Smooth muscle cell of the brain vasculature (primary cell): ENCODE results near the gene RORC.
"Not testable (repeated sequence)": the region's sequence is repeated elsewhere in the genome, so short reads cannot be mapped to it uniquely, and the experiment has no call there.

Experiments
- DNase-seq: peaks from one replicate; pipeline ENCODE4 v3.0.0-alpha.2; 2012; ENCODE audit warnings: low read depth, low spot score

The RORC gene

DNA sequence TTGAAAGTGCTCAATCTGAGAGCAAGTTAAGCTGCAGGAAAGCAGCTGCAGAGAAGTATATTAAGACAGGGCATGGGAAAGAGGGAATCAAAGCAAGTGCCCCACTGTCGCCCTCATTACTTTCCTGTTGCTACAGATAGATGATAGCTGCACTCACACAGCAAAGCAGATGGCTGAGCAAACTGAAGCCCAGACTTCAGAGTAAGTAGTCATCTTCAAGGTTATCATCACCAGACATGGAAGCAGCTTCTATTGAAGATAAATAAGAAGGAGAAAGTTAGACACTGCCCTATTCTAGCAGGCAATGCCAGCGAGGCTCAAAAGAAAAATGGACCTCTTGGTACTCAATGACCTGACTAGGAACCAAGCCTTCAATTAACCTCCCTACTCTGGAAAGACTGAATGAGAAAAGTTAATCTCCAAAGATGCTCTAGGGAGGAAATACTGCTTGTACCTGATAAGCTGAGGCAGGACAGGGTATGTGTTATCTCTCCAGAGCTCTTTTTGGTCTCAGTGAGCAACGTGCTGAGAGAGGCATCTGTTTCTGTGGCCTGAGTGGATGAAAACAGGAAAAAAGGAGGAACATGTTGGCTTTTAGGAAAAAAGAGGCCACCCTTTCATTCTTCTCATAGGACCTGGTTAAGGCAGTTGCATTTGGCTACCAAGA is 57.2 kb downstream of the RORC start:
- DNase-seq = no peak

DNA sequence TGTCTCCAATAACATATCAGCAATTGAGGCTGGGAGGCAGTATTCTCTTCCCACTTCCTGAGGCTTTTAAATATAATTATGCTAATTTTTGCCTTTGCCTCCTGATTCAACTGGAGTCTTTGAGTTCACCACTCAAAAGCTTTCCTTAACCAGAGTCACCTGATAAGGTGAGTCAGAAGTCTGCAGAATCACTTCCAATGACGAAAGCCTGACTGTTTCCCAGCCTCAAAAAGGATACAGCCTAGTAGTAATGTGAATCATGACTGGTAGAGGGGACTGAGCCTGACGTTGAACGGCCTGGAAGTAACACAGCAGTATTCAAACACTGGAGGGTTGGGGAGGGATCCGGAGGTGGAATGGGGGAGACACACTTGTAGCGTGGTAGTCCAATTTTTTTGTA is 57.9 kb downstream of the RORC start:
- no peak for DNase-seq

DNA sequence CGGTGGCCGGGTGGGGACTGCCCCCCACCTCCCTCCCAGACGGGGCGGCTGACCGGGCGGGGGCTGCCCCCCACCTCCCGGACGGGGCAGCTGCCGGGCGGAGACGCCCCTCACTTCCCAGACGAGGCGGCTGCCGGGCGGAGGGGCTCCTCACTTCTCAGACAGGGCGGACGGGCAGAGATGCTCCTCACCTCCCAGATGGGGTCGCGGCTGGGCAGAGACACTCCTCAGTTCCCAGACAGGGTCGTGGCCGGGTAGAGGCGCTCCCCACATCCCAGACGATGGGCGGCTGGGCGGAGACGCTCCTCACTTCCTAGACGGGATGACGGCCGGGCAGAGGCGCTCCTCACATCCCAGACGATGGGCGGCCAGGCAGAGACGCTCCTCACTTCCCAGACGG is 62.3 kb downstream of the RORC start:
- not testable (repeated sequence) for DNase-seq

DNA sequence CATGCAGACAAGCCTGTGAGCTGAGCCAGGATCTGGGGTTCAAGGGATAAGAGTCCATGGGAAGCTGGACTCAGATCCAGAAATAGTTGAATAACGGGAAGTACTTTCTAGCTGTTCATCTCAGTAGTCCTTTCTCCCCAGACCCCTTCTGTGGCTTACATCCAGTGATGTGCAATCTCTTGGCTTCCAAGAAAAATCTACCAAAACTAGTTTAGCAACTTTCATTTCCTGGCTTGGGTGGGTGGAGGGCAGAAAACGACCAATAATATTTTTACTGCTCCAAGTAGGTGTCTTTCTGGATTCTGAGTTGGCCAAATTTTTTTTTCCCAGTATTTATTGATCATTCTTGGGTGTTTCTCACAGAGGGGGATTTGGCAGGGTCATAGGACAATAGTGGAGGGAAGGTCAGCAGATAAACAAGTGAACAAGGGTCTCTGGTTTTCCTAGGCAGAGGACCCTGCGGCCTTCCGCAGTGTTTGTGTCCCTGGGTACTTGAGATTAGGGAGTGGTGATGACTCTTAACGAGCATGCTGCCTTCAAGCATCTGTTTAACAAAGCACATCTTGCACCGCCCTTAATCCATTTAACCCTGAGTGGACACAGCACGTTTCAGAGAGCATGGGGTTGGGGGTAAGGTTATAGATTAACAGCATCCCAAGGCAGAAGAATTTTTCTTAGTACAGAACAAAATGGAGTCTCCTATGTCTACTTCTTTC is 63.1 kb downstream of the RORC start:
- DNase-seq = not testable (repeated sequence)

DNA sequence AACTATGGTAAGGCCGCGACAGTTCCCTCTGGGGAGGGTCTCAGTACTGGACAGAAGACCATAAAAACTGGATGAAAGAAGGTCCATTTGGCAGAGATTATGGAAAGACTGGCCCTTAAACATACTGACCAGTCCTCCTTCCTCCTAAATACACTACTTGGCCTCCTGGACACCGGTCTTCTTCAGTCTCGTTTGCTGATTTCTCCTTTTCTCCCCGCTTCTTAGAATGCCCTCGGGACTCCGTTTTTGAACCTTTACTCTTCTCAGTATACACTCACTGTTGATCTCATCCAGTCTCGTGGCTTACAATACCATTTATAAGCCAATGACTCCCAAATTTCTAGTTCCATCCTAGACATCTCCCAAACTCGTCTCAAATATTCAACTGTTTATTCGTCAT is 67.6 kb downstream of the RORC start:
- DNase-seq = no peak

DNA sequence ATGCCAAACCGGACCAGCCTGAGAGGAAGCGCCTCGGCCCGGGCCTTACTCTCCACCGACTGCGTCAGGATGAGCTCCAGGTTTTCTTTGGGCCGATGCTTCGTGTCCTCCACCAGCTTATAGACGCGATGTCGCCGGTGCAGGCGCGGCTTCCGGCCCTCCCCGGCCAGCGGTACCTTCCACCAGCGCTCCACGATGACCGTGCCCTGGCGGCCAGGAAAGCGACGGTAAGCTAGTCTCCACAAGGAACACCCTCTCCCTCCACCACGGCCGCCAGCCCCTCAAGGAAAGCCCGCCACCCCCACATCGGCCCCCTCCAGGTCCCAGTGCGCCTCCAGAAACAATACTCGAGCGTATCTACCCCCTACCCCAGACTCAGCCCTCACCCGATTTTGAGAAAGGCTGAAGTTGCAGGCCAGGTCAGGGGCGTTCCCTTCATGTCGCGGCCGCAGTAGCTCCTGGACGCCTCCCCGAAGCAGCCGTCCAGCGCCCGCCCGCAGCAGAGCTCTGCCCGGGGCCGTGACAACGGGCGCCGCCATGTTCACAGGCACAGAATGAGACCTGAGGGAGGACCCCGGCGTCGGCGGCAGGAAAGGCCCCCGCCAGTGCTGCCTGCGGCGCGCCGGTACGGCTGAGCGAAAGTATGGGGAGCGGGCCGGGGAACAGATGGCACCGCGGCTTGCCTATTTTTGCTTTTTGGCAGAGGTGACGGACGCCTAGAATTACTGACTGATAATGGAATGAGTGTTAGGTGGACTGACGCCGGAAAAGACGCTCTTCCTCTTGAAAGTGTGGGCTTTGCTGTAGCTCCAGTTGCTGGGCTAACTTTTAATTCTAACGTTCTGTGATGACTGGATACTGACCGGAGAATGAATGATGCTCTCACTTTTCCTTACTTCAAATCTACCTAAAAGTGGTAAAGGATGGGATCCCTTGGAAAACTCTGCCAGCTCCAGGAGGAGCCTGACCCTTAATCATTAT is 68.4 kb downstream of the RORC start, which contains the start of gene MRPL9:
TSS of gene MRPL9 (minus strand) at position 556 of the 981 bp plus-strand sequence. CDS start at position 539, 17 bp downstream.
- peak; percentile 33 for DNase-seq

DNA sequence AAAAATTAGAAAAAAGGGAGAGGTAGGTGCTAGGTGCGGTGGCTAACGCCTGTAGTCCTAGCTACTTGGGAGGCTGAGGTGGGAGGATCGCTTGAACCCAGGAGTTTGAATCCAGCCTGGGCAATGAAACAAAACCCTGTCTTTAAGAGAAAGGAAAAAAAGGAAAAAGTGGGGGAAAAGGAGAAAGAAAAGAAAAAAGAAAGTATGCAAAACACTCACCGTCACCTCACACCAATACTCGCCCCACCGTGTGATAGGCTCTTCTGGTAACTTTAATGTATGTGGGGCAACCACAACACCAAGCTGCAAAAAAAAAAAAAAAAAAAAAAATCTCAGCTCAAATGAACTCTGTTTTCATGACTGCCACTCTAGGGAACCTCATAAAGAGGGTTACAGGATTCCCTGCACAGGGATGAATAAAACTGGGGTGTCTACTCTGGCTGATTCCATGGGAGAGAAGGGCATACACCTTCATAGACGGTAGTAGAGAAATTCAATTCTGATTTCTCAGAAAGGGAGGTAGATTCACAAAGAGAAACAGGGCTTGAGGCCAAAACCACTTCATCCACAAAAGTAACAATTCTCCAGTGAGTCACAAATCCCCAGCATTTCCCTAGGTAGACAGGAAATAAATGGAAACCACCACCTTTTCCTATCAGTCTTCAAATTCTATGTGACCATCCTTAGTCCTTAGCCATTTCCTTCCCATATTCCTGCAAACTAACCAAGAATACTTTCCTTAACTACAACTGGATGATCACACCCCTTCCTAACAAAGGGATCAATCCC is 70.8 kb downstream of the RORC start:
- DNase-seq = no peak

DNA sequence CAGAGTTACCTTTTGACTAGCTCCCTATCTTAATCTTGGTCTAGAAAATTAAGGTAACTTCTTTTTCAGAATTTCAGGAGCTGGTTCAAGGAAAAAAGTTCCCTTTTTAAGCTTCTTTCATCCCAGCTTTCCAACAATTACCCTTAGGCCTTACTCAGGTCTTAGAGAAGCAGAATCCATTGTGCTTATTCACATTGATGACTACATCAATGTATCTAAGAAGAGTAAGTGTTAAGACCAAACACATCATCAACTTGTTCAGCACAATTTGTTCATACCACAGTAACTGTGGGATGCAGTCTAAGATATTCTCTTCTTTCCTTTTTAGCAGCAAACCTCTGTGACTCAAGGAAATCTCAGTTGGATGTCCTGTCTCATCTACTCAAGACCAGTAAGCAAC is 72.4 kb downstream of the RORC start:
- no peak for DNase-seq

DNA sequence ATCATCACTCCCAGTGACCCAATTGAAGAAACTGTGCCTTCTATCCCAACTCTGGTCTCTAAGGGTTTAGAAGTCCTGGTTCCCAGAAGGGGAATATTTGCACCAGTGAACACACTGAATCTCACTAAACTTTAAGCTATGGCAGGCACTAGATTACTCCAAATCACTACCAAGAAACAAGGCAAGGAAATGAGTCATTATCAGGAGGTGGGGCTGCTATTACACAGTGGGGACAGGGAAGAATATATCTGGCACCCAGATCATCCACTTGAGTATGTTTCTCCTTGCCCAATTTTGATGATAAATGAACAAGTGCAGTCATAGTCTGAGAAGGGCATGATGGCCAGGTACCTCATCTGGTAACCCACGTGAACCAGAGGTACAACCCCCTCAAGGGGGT is 75.3 kb downstream of the RORC start:
- no peak for DNase-seq
